ENCODE measurements around the gene IL19. TPM values are rescaled to one million over a fixed set of nuclear protein-coding genes. Genes with fewer than 3 reads are reported as not detected.

IL19 gene
- total and polyA plus RNA-seq, 2 of the 13 experiments (the other 11 are each of a cell fraction or from before 2014, with no cell fraction given): not detected

DNA sequence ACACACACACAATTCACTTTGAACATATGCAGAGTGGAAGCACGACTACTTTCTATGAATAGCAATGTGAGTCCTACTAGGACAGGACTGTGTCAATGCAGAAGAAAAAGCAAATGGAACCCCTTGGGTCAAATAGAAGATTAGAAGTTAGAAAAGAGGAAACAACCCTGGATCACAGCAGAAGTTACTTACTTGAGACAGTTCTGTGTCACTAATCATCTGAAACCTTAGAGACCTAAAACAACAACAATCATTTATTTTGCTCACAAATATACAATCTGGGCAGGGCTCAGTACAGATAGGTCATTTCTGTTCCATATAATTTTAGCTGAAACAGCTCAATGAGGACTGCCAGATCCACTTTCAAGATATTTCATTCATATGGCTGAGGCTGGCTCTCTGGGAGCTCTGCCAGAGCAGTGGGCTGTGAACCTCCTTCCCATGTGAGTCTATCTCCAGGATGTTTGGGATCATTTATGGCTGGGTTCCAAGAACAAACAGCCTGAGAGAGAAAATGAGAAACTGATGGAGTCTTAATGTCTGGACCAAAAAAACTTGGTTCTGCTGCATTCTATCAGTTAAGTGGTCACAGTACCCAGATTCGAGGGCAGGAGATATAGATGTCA, 44.3 kb downstream of the IL19 start:
- 0% methylated on average over 2 of the region's 2 CpGs for WGBS (ENCODE audit: low lambda C conversion rate)
- BruUV-seq (replicated peaks): no TSS peak
- POLR2A ChIA-PET: no interaction called here
- ATAC-seq (no peak), FAIRE-seq (no peak), DNase-seq (ENCODE audit: low spot score) (no peak)
- Histone ChIP-seq H3K27me3 (ENCODE audit: control insufficient read depth in 1 of 2, insufficient read depth in 2 of 2, low read length in 2 of 2) (0 out of 5 replicates have a peak, but pooled peaks cover 0 to 2% of the 10 kb centered on the region in 2 experiments), H3K27ac (ENCODE audit: extremely low read length, insufficient read depth, low read length) (no peak overlapping the region), H4K20me1 (ENCODE audit: insufficient read depth, low read length) (no peaks in the 10 kb centered on the region), H3K9ac (ENCODE audit: insufficient read depth, low read depth, low read length) (no peak overlapping the region), H3K9me3 (ENCODE audit: low read length) (peaks cover 15% of the 10 kb centered on the region), H2AFZ (ENCODE audit: low read length) (no peak overlapping the region), H3K36me3 (replicated peaks in 1 of 2; ENCODE audit: control insufficient read depth in 1 of 2, insufficient read depth in 2 of 2, low read length in 2 of 2) (no peaks in the 10 kb centered on the region), H3K4me2 (ENCODE audit: low read depth, low read length) (no peak overlapping the region), H3K4me3 (replicated peaks in 1 of 3; ENCODE audit: insufficient read depth in 1 of 3, low read depth in 2 of 3, low read length in 3 of 3) (no peak overlapping the region), H3K4me1 (ENCODE audit: insufficient read depth, low read length) (no peaks in the 10 kb centered on the region), H3K79me2 (ENCODE audit: insufficient read depth, low read length) (no peaks in the 10 kb centered on the region)
- CTCF ChIA-PET (ENCODE audit: low intra/inter-chr PET ratio, low total read pairs): no interaction called here
- intact Hi-C loops (cut with micrococcal nuclease; ENCODE audit: unreplicated experiment): no loop called here
- in situ Hi-C loops (cut with HindIII; ENCODE audit: extremely low pct_ligation_motif_present, low pct_unique_long_range_greater_than_20kb): no loop called here
- no peak for TF ChIP-seq ZMAT3 (CRISPR knock-in tag; conservative IDR thresholded peaks at IDR 0.05)
- TF ChIP-seq FOXK1 (CRISPR knock-in tag; IDR thresholded peaks at IDR 0.05; ENCODE audit: borderline replicate concordance, low read depth): no peak

DNA sequence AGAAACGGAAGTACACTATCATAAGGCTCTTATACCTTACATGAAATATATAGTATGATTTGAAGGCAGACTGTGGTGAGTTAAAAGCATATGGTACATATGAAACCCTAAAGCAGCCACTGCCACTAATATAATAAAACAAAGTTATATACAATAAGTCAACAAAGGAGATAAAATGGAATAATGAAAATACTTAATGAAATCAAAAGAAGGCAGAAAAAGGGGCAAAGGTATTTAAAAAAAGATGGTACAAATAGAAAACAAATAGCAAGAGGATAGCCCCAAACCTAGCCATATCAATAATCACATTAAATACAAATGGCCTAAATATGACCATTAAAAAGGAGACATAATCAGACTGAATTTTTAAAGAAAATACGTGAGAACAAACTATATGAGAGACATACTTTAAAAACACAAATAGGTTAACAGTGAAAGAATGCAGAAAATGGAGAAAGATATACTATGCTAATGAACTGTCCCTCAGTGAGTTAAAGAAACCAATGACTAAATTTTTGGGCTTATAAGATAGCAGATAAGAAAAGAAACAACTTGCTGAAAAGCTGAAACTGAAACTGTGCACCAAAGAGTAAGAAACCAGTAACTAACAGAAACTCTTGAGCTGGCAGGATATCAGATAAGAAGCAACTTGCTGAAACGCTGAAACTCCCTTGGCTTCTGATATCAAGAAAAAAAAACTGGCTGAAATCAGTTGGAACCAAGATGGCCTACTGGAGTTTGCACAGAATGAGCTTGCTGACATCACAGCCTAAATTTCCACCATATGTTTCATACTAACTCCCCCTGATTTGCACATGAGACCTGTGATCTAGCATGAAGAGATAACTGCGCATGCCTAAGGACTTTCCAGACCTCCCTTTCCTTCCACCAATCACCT, 46.1 kb downstream of the IL19 start:
- Histone ChIP-seq H3K27me3 (ENCODE audit: control insufficient read depth in 1 of 2, insufficient read depth in 2 of 2, low read length in 2 of 2) (peaks cover 0 to 5% of the 10 kb centered on the region in 2 experiments; a peak in 1 of 5 replicates), H3K9ac (ENCODE audit: insufficient read depth, low read depth, low read length) (no peak overlapping the region), H3K36me3 (replicated peaks in 1 of 2; ENCODE audit: control insufficient read depth in 1 of 2, insufficient read depth in 2 of 2, low read length in 2 of 2) (no peaks in the 10 kb centered on the region), H3K4me1 (ENCODE audit: insufficient read depth, low read length) (no peaks in the 10 kb centered on the region), H4K20me1 (ENCODE audit: insufficient read depth, low read length) (no peaks in the 10 kb centered on the region), H2AFZ (ENCODE audit: low read length) (no peak overlapping the region), H3K27ac (ENCODE audit: extremely low read length, insufficient read depth, low read length) (no peak overlapping the region), H3K4me3 (replicated peaks in 1 of 3; ENCODE audit: insufficient read depth in 1 of 3, low read depth in 2 of 3, low read length in 3 of 3) (no peak overlapping the region), H3K79me2 (ENCODE audit: insufficient read depth, low read length) (no peaks in the 10 kb centered on the region), H3K9me3 (ENCODE audit: low read length) (peaks cover 15% of the 10 kb centered on the region), H3K4me2 (ENCODE audit: low read depth, low read length) (no peak overlapping the region)
- no TSS peak for BruUV-seq (replicated peaks)
- CTCF ChIA-PET (ENCODE audit: low intra/inter-chr PET ratio, low total read pairs): no interaction called here
- FAIRE-seq: no peak
- in situ Hi-C loops (cut with HindIII; ENCODE audit: extremely low pct_ligation_motif_present, low pct_unique_long_range_greater_than_20kb): no loop called here
- WGBS (ENCODE audit: low lambda C conversion rate): 16% methylated on average over 4 of the region's 4 CpGs
- no peak for ATAC-seq
- intact Hi-C loops (cut with micrococcal nuclease; ENCODE audit: unreplicated experiment): no loop called here
- POLR2A ChIA-PET: no interaction called here
- no peak for DNase-seq (ENCODE audit: low spot score)
- no peak for TF ChIP-seq REL (CRISPR knock-in tag; conservative IDR thresholded peaks at IDR 0.05)
- TF ChIP-seq MTA3 (CRISPR knock-in tag; IDR thresholded peaks at IDR 0.05): no peak
- no peak for TF ChIP-seq KLF12 (CRISPR knock-in tag; IDR thresholded peaks at IDR 0.05; ENCODE audit: borderline replicate concordance)
- TF ChIP-seq, protein P1, sequence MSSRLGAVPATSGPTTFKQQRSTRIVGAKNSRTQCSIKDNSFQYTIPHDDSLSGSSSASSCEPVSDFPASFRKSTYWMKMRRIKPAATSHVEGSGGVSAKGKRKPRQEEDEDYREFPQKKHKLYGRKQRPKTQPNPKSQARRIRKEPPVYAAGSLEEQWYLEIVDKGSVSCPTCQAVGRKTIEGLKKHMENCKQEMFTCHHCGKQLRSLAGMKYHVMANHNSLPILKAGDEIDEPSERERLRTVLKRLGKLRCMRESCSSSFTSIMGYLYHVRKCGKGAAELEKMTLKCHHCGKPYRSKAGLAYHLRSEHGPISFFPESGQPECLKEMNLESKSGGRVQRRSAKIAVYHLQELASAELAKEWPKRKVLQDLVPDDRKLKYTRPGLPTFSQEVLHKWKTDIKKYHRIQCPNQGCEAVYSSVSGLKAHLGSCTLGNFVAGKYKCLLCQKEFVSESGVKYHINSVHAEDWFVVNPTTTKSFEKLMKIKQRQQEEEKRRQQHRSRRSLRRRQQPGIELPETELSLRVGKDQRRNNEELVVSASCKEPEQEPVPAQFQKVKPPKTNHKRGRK (CRISPR knock-in tag; IDR thresholded peaks at IDR 0.05): no peak
- TF ChIP-seq ZNF225 (CRISPR knock-in tag; IDR thresholded peaks at IDR 0.05): no peak
- no peak for TF ChIP-seq TRIM24 (CRISPR knock-in tag; IDR thresholded peaks at IDR 0.05)
- TF ChIP-seq, protein P2, sequence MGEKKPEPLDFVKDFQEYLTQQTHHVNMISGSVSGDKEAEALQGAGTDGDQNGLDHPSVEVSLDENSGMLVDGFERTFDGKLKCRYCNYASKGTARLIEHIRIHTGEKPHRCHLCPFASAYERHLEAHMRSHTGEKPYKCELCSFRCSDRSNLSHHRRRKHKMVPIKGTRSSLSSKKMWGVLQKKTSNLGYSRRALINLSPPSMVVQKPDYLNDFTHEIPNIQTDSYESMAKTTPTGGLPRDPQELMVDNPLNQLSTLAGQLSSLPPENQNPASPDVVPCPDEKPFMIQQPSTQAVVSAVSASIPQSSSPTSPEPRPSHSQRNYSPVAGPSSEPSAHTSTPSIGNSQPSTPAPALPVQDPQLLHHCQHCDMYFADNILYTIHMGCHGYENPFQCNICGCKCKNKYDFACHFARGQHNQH (CRISPR knock-in tag; IDR thresholded peaks at IDR 0.05): no peak
- TF ChIP-seq, protein P3, sequence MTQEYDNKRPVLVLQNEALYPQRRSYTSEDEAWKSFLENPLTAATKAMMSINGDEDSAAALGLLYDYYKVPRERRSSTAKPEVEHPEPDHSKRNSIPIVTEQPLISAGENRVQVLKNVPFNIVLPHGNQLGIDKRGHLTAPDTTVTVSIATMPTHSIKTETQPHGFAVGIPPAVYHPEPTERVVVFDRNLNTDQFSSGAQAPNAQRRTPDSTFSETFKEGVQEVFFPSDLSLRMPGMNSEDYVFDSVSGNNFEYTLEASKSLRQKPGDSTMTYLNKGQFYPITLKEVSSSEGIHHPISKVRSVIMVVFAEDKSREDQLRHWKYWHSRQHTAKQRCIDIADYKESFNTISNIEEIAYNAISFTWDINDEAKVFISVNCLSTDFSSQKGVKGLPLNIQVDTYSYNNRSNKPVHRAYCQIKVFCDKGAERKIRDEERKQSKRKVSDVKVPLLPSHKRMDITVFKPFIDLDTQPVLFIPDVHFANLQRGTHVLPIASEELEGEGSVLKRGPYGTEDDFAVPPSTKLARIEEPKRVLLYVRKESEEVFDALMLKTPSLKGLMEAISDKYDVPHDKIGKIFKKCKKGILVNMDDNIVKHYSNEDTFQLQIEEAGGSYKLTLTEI (CRISPR knock-in tag; conservative IDR thresholded peaks at IDR 0.05): no peak
- TF ChIP-seq NFKBIZ (CRISPR knock-in tag; IDR thresholded peaks at IDR 0.05): no peak
- TF ChIP-seq SOX5 (CRISPR knock-in tag; IDR thresholded peaks at IDR 0.05; ENCODE audit: borderline replicate concordance): no peak
- no peak for TF ChIP-seq ISL2 (CRISPR knock-in tag; IDR thresholded peaks at IDR 0.05)
